Upper lobe of left lung (tissue), 6 donors: ENCODE results near the gene APOL2. TPM values are rescaled to one million over a fixed set of nuclear protein-coding genes. Genes with fewer than 3 reads are reported as not detected.

ENCODE experiments used
- ATAC-seq, 2 donors: fragments of 200-7000 bp; cut with Tn5 transposase; one replicate each; pipeline ENCODE4 v1.9.1; 2022; ENCODE audit warnings: mild to moderate bottlenecking in 2 of 2, moderate library complexity in 2 of 2; ENCODE audit not compliant: low FRiP score in 2 of 2
- DNase-seq, 2 donors: peaks; one replicate each; pipeline ENCODE4 v3.0.0-alpha.2; 2019 to 2020
- H3K27ac ChIP-seq, 4 donors: fragments of 200-600 bp; sonication (generic); one replicate each; pipeline ENCODE4 v1.5.1; 2016 to 2019
- H3K27me3 ChIP-seq, 4 donors: fragments of 200-600 bp; sonication (generic); one replicate each; pipeline ENCODE4 v1.5.1; 2017 to 2019
- H3K36me3 ChIP-seq, 4 donors: fragments of 200-600 bp; sonication (generic); one replicate each; pipeline ENCODE4 v1.5.1; 2016 to 2019
- H3K4me1 ChIP-seq, 4 donors: fragments of 200-600 bp; sonication (generic); one replicate each; pipeline ENCODE4 v1.5.1; 2018 to 2019
- H3K4me3 ChIP-seq, 4 donors: fragments of 200-600 bp; sonication (generic); one replicate each; pipeline ENCODE4 v1.5.1; 2017 to 2019; ENCODE audit warnings: mild to moderate bottlenecking in 2 of 4, moderate library complexity in 1 of 4
- H3K9me3 ChIP-seq, 4 donors: fragments of 200-600 bp; sonication (generic); one replicate each; pipeline ENCODE4 v1.5.1; 2018 to 2019
- CTCF ChIP-seq, 6 experiments: fragments of 450-650 bp in 4 of 6; fragments of 200-600 bp in 2 of 6; sonication (generic) in 2 of 6; IDR thresholded peaks; one replicate each; pipeline ENCODE4 v1.5.1; 2016 to 2019; ENCODE audit warnings: antibody characterized with exemption in 6 of 6
- EP300 ChIP-seq, 4 donors: sonication (generic); formaldehyde crosslinking; IDR thresholded peaks; one replicate each; pipeline ENCODE4 v1.5.1; 2017; ENCODE audit warnings: antibody characterized with exemption in 4 of 4, control low read depth in 2 of 4
- POLR2A ChIP-seq, 4 donors: fragments of 450-650 bp; IDR thresholded peaks; one replicate each; pipeline ENCODE4 v1.5.1; 2016 to 2017; ENCODE audit warnings: antibody characterized with exemption in 4 of 4, mild to moderate bottlenecking in 2 of 4
- POLR2AphosphoS5 ChIP-seq, 2 donors: sonication (generic); formaldehyde crosslinking; IDR thresholded peaks; one replicate each; pipeline ENCODE4 v1.5.1; 2017; ENCODE audit warnings: antibody characterized with exemption in 2 of 2
- WGBS, 2 donors: methylation state at CpG; one replicate each; pipeline ENCODE4 v1.1.5; 2017 to 2018; 5-methylcytosine and 5-hydroxymethylcytosine counted together
- total RNA-seq, 6 donors: library from RNA; depleted of rRNA in 4 of 6; stranded (reverse); fragments of >200 nt in 4 of 6; gene quantifications; one replicate each; pipeline versions ENCODE4 v1.1.0 to v1.2.1, GENCODE V29; 2016 to 2021
- donor health status: DM: no; HTN: no; CAD: no; lungs with moderate emphysema.
- donor health status: DM: no; HTN: yes; CAD: no; lungs with severe emphysema.

Gene APOL2
- total RNA-seq: 10 to 100 TPM; 32.8 to 76.5 (median 52.6) TPM

GRCh38 chr22:36239401-36240171, at the start of gene APOL2:
APOL2 (minus strand) TSS chr22:36239527; CDS start chr22:36233162, 6,365 bp downstream.
- Histone ChIP-seq H3K4me1 (peaks cover 43 to 54% (median 45%) of the 10 kb centered on the region in 4 donors), H3K27ac (peak within 1 kb of the TSS; percentile 87 to 96 (median 94)), H3K4me3 (peak within 1 kb of the TSS; percentile 61 to 82 (median 70)), H3K27me3 (no peaks in the 10 kb centered on the region), H3K36me3 (peaks cover 0 to 17% (median 2%) of the 10 kb centered on the region in 4 donors), H3K9me3 (no peaks in the 10 kb centered on the region)
- ATAC-seq (peak; percentile 97), DNase-seq (peak; percentile 58 to 97)
- 25 to 26% methylated on average over 10 to 13 of the region's 13 CpGs for WGBS, 2 donors
- TF ChIP-seq CTCF (IDR thresholded peaks at IDR 0.05) (peak; percentile 53 to 81 (median 70)), EP300 (IDR thresholded peaks at IDR 0.05) (peak in 1 of 4 donors; percentile 71), POLR2A (IDR thresholded peaks at IDR 0.05) (peak in 3 of 4 donors; percentile 57 to 84 (median 84)), POLR2AphosphoS5 (IDR thresholded peaks at IDR 0.05) (peak; percentile 88 to 97)

GRCh38 chr22:36288571-36289405, 49.5 kb upstream of the APOL2 start:
- Histone ChIP-seq H3K27ac (peak overlapping the region in 2 of 4 donors; percentile 16 to 61), H3K9me3 (no peaks in the 10 kb centered on the region), H3K36me3 (peaks cover 77 to 95% (median 85%) of the 10 kb centered on the region in 4 donors), H3K27me3 (no peaks in the 10 kb centered on the region), H3K4me1 (peaks cover 0 to 16% (median 15%) of the 10 kb centered on the region in 4 donors), H3K4me3 (no peak overlapping the region)
- DNase-seq (peak in 1 of 2 donors; percentile 57), ATAC-seq (no peak)
- TF ChIP-seq EP300 (IDR thresholded peaks at IDR 0.05) (no peak), POLR2AphosphoS5 (IDR thresholded peaks at IDR 0.05) (peak in 1 of 2 donors; percentile 18)
- WGBS, 2 donors: 92 to 94% methylated on average over 26 of the region's 33 CpGs

- H3K36me3 ChIP-seq: peaks cover 76 to 95% (median 85%) of the 10 kb centered on the region in 4 donors
These were observed 48.7 kb upstream of the APOL2 start for GRCh38 chr22:36287881-36288515.

GRCh38 chr22:36286096-36286957, 47.0 kb upstream of the APOL2 start:
- peaks cover 0 to 16% (median 14%) of the 10 kb centered on the region in 4 donors for H3K4me1 ChIP-seq
- 64 to 67% methylated on average over 3 to 19 of the region's 28 CpGs for WGBS, 2 donors
- DNase-seq (peak; percentile 63 to 94), ATAC-seq (peak; percentile 86 to 91)
- H3K4me3 ChIP-seq: no peak overlapping the region
- no peaks in the 10 kb centered on the region for H3K9me3 ChIP-seq
- H3K27me3 ChIP-seq: no peaks in the 10 kb centered on the region
- TF ChIP-seq CTCF (IDR thresholded peaks at IDR 0.05) (peak; percentile 78 to 88 (median 82)), POLR2AphosphoS5 (IDR thresholded peaks at IDR 0.05) (peak; percentile 12 to 18), POLR2A (IDR thresholded peaks at IDR 0.05) (no peak)
- peaks cover 77 to 95% (median 87%) of the 10 kb centered on the region in 4 donors for H3K36me3 ChIP-seq
- peak overlapping the region; percentile 28 to 58 (median 55) for H3K27ac ChIP-seq

More at GRCh38 chr22:36287881-36288515, 48.7 kb upstream of the APOL2 start:
- no peaks in the 10 kb centered on the region for H3K27me3 ChIP-seq
- H3K4me3 ChIP-seq: no peak overlapping the region
- TF ChIP-seq POLR2AphosphoS5 (IDR thresholded peaks at IDR 0.05): no peak
- no peak for TF ChIP-seq CTCF (IDR thresholded peaks at IDR 0.05)
- no peak for TF ChIP-seq POLR2A (IDR thresholded peaks at IDR 0.05)
- no peak for TF ChIP-seq EP300 (IDR thresholded peaks at IDR 0.05)
- H3K4me1 ChIP-seq: peaks cover 0 to 16% (median 15%) of the 10 kb centered on the region in 4 donors
- DNase-seq (peak in 1 of 2 donors; percentile 85), ATAC-seq (no peak)
- peak overlapping the region in 1 of 4 donors; percentile 35 for H3K27ac ChIP-seq
- WGBS, 2 donors: 88 to 89% methylated on average over 20 of the region's 20 CpGs
- H3K9me3 ChIP-seq: no peaks in the 10 kb centered on the region
